ENCODE results near the gene KCNMB2.

Gene KCNMB2

DNA sequence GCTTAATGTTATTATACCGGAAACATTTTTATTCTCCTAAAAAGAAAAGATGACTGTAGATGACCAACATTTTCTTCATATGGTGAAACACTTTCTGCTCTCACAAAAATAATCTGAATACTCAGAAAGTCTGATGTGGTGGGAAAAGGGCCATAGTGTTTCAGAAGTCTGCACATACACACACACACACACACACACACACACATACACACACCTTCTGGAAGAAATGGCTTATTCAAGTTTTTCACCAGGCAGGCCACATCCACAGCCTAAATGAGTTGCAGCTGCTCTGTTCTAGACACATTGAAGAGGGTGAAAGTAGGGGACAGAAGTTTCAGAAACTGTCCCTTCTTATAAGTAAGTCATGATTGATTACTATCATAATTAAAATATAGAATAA, 315.3 kb downstream of the KCNMB2 start:
- TF ChIP-seq ZFX (IDR thresholded peaks at IDR 0.05; ENCODE audit: borderline replicate concordance) = no peak
- TF ChIP-seq, protein P1, sequence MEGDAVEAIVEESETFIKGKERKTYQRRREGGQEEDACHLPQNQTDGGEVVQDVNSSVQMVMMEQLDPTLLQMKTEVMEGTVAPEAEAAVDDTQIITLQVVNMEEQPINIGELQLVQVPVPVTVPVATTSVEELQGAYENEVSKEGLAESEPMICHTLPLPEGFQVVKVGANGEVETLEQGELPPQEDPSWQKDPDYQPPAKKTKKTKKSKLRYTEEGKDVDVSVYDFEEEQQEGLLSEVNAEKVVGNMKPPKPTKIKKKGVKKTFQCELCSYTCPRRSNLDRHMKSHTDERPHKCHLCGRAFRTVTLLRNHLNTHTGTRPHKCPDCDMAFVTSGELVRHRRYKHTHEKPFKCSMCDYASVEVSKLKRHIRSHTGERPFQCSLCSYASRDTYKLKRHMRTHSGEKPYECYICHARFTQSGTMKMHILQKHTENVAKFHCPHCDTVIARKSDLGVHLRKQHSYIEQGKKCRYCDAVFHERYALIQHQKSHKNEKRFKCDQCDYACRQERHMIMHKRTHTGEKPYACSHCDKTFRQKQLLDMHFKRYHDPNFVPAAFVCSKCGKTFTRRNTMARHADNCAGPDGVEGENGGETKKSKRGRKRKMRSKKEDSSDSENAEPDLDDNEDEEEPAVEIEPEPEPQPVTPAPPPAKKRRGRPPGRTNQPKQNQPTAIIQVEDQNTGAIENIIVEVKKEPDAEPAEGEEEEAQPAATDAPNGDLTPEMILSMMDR (IDR thresholded peaks at IDR 0.05) = no peak

DNA sequence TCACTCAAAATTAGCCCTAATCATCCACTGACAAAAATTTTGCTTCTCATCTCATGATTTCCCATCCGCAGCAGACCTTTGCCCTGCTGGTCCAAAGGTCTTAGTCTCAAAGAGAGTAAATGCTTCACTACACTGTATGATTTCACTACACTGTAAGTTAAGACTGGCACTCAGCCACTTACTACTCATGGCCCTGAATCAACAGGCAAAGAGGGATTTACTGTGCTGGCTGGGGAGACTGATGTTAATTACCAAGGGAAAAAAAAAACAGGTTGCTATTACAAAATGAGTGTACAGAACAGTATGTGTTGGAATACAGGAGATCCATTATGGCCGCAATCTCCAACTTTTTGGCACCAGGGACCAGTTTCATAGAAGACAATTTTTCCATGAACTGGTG, 320.6 kb downstream of the KCNMB2 start:
- TF ChIP-seq ZFX (IDR thresholded peaks at IDR 0.05; ENCODE audit: borderline replicate concordance) = no peak
- TF ChIP-seq, protein P1 (IDR thresholded peaks at IDR 0.05) = no peak
- no peak overlapping the region for H3K27ac ChIP-seq

More for the DNA sequence above, 315.3 kb downstream of the KCNMB2 start:
- H3K27ac ChIP-seq = no peak overlapping the region

DNA sequence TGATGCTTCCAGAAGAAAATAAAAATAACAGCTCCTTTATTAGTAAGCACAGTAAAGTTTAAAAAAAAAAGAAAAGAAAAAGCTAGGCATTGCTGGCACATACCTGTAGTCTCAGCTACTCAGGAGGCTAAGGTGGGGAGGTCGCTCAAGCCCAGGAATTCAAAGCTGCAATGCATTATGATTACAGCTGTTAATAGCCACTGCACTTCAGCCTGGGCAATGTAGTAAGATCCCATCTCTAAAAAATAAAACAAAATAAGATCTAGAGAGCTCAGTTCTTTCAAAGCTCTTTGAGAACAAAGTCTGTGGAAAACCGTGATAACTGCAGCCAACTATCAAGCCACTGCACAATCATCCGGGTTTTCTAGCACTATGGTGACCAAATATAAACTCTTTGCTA, 323.1 kb downstream of the KCNMB2 start:
- peak overlapping the region; percentile 73 for H3K27ac ChIP-seq
- TF ChIP-seq ZFX (IDR thresholded peaks at IDR 0.05; ENCODE audit: borderline replicate concordance) = no peak
- TF ChIP-seq, protein P1 (IDR thresholded peaks at IDR 0.05) = no peak

DNA sequence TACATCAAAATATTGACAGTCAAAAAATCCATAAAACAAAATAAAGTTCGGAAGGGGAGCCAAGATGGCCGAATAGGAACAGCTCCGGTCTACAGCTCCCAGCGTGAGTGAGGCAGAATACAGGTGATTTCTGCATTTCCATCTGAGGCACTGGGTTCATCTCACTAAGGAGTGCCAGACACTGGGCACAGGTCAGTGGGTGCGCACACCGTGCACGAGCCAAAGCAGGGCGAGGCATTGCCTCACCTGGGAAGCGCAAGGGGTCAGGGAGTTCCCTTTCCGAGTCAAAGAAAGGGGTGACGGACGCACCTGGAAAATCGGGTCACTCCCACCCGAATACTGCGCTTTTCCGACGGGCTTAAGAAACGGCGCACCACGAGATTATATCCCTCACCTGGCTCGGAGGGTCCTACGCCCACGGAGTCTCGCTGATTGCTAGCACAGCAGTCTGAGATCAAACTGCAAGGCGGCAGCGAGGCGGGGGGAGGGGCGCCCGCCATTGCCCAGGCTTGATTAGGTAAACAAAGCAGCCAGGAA, 323.7 kb downstream of the KCNMB2 start:
- H3K27ac ChIP-seq = peak overlapping the region; percentile 73

DNA sequence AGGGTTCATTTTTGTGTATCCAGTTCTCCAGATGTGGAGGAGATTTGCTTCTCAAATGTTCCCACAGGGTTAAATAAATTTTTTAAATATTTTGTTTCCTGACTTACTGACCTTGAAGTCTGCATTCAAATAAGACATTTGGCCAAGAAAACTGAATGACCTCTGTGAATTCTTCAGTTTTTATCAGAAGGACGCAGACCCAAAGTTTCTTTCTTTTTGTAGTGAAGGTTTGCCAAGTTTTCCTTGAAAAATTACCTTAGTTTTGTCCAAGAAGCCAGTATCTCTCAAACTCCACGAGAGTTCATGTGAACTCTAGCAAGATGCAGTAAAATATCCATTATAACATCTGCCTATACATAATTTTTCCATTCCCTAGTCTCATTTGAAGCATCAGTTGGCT, 332.4 kb downstream of the KCNMB2 start:
- TF ChIP-seq, protein P1 (IDR thresholded peaks at IDR 0.05) = no peak
- no peak for TF ChIP-seq ZFX (IDR thresholded peaks at IDR 0.05; ENCODE audit: borderline replicate concordance)
- no peak overlapping the region for H3K27ac ChIP-seq

DNA sequence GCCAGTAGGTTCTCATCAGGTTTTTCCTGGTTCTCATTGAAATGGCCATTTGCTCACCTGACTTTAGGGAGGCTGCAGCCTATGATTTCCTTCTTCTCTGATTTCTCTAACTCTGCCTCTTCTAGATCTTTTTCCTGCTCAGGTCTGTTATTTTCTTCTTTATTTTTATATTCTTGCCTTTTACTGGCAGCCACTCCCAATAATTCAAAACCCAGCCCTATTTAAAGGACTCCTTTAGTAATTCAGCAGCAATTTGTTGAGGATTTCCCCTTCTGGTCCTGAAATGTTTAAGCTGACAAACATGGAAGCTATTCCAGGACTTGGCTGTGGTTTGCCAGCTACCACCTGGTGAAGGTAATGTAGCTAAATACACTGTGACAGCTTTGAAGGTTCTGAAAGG, 333.8 kb downstream of the KCNMB2 start:
- TF ChIP-seq, protein P1 (IDR thresholded peaks at IDR 0.05) = no peak
- no peak for TF ChIP-seq ZFX (IDR thresholded peaks at IDR 0.05; ENCODE audit: borderline replicate concordance)
- no peak overlapping the region for H3K27ac ChIP-seq

DNA sequence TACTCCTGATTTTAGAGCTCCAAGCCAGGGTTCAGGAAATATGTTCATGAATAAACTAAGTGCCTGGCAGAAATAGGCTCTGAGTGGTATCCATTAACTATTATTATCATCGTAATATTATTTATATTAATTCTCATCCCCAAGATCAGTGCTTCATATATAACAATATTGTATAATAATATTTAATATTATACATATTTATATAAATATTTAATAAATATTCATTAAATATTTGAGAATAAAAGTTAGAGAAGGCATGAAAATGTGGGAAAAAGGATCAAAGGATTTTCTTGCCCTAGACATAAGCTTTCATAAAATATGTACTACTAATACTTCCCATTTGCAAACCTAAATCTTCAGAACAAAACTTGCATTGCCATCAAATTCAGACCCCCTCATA, 338.9 kb downstream of the KCNMB2 start:
- H3K27ac ChIP-seq = no peak overlapping the region
- TF ChIP-seq, protein P1 (IDR thresholded peaks at IDR 0.05) = no peak
- TF ChIP-seq ZFX (IDR thresholded peaks at IDR 0.05; ENCODE audit: borderline replicate concordance) = no peak

DNA sequence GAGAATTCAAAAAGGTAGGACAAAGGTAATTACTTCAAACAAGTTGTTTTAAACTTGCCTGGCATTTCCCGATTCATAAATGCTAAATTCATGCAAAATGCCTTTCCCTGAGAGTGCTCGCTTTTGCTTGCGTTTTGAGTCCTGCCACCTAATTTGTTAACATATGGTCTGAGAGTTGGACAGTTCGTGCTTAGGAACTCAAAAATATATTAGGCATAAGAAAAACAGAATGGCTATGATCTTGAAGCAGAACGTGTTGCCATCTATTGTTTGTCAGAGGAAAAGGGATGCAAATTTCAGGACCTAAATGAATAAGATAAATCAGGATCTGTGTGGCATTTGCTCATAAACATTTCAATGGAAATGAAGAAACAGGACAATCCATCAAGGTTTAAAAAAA, 339.6 kb downstream of the KCNMB2 start:
- no peak overlapping the region for H3K27ac ChIP-seq
- TF ChIP-seq ZFX (IDR thresholded peaks at IDR 0.05; ENCODE audit: borderline replicate concordance) = no peak
- TF ChIP-seq, protein P1 (IDR thresholded peaks at IDR 0.05) = no peak

Data from 22Rv1 (cell line).